HEK293 (cell line): ENCODE data around the gene LONRF2.

Experiments used
- EGR2 ChIP-seq: fragments of 450-650 bp; formaldehyde crosslinking; IDR thresholded peaks from 2 replicates; pipeline ENCODE4 v1.5.1; 2016; ENCODE audit warnings: low read depth, missing biosample characterization, missing genetic modification characterization
- HOXA7 ChIP-seq: sonication (generic); formaldehyde crosslinking; IDR thresholded peaks from 2 replicates; pipeline ENCODE4 v1.8.1; 2022; ENCODE audit warnings: missing genetic modification reagents, borderline replicate concordance
- KLF1 ChIP-seq: fragments of 450-650 bp; formaldehyde crosslinking; IDR thresholded peaks from 2 replicates; pipeline ENCODE4 v1.5.1; 2016; ENCODE audit warnings: missing biosample characterization, missing genetic modification characterization
- KLF8 ChIP-seq: fragments of 450-650 bp; formaldehyde crosslinking; IDR thresholded peaks from 2 replicates; pipeline ENCODE4 v1.5.1; 2016; ENCODE audit warnings: missing biosample characterization, missing genetic modification characterization
- PRDM2 ChIP-seq: fragments of 450-650 bp; formaldehyde crosslinking; IDR thresholded peaks from 2 replicates; pipeline ENCODE4 v1.5.1; 2016; ENCODE audit warnings: missing biosample characterization, missing genetic modification characterization, borderline replicate concordance
- SETDB1 ChIP-seq: IDR thresholded peaks from one replicate; pipeline ENCODE4 v1.6.1; 2017; ENCODE audit warnings: mild to moderate bottlenecking, low read length, moderate library complexity, mixed read lengths; ENCODE audit not compliant: insufficient read length
- SP2 ChIP-seq: fragments of 450-650 bp; formaldehyde crosslinking; IDR thresholded peaks from 2 replicates; pipeline ENCODE4 v1.5.1; 2016; ENCODE audit warnings: missing biosample characterization, missing genetic modification characterization
- YY1 ChIP-seq: fragments of 450-650 bp; formaldehyde crosslinking; IDR thresholded peaks from 2 replicates; pipeline ENCODE4 v1.5.1; 2018; ENCODE audit warnings: missing biosample characterization, missing genetic modification characterization
- ZBTB17 ChIP-seq: fragments of 450-650 bp; formaldehyde crosslinking; IDR thresholded peaks from 2 replicates; pipeline ENCODE4 v1.5.1; 2016; ENCODE audit warnings: missing biosample characterization, missing genetic modification characterization
- ZFHX2 ChIP-seq: fragments of 450-650 bp; formaldehyde crosslinking; conservative IDR thresholded peaks from 2 replicates; pipeline ENCODE4 v1.5.1; 2016; ENCODE audit warnings: missing biosample characterization, missing genetic modification characterization
- ZNF10 ChIP-seq: fragments of 450-650 bp; formaldehyde crosslinking; IDR thresholded peaks from 2 replicates; pipeline ENCODE4 v1.5.1; 2017; ENCODE audit warnings: missing biosample characterization, missing genetic modification characterization
- ZNF19 ChIP-seq: fragments of 450-650 bp; formaldehyde crosslinking; IDR thresholded peaks from 2 replicates; pipeline ENCODE4; 2016; ENCODE audit warnings: missing biosample characterization, missing genetic modification characterization, low read depth
- ZNF202 ChIP-seq: fragments of 450-650 bp; formaldehyde crosslinking; IDR thresholded peaks from 2 replicates; pipeline ENCODE4 v1.5.1; 2016; ENCODE audit warnings: missing biosample characterization, missing genetic modification characterization, borderline replicate concordance
- ZNF266 ChIP-seq: fragments of 450-650 bp; formaldehyde crosslinking; IDR thresholded peaks from 2 replicates; pipeline ENCODE4 v1.5.1; 2016; ENCODE audit warnings: missing biosample characterization, missing genetic modification characterization, low read depth
- ZNF366 ChIP-seq: fragments of 450-650 bp; formaldehyde crosslinking; conservative IDR thresholded peaks from 2 replicates; pipeline ENCODE4 v1.5.1; 2016; ENCODE audit warnings: missing biosample characterization, missing genetic modification characterization
- ZNF404 ChIP-seq: fragments of 450-650 bp; formaldehyde crosslinking; IDR thresholded peaks from 2 replicates; pipeline ENCODE4 v1.5.1; 2017; ENCODE audit warnings: missing biosample characterization, missing genetic modification characterization
- ZNF529 ChIP-seq: fragments of 450-650 bp; formaldehyde crosslinking; IDR thresholded peaks from 2 replicates; pipeline ENCODE4 v1.5.1; 2017; ENCODE audit warnings: missing genetic modification characterization, missing biosample characterization; ENCODE audit not compliant: insufficient replicate concordance
- ZNF530 ChIP-seq: fragments of 450-650 bp; formaldehyde crosslinking; IDR thresholded peaks from 2 replicates; pipeline ENCODE4 v1.5.1; 2016; ENCODE audit warnings: low read depth, missing biosample characterization, missing genetic modification characterization
- ZNF560 ChIP-seq: fragments of 450-650 bp; formaldehyde crosslinking; IDR thresholded peaks from 2 replicates; pipeline ENCODE4 v1.5.1; 2017; ENCODE audit warnings: missing biosample characterization, missing genetic modification characterization, borderline replicate concordance
- ZNF600 ChIP-seq: fragments of 450-650 bp; formaldehyde crosslinking; IDR thresholded peaks from 2 replicates; pipeline ENCODE4 v1.5.1; 2016; ENCODE audit warnings: missing biosample characterization, missing genetic modification characterization
- ZNF629 ChIP-seq: fragments of 450-650 bp; formaldehyde crosslinking; IDR thresholded peaks from 2 replicates; pipeline ENCODE4 v1.5.1; 2017; ENCODE audit warnings: missing biosample characterization, missing genetic modification characterization
- ZNF654 ChIP-seq: fragments of 450-650 bp; formaldehyde crosslinking; IDR thresholded peaks from 2 replicates; pipeline ENCODE4 v1.5.1; 2016; ENCODE audit warnings: low read depth, missing biosample characterization, missing genetic modification characterization
- ZNF660 ChIP-seq: fragments of 450-650 bp; IDR thresholded peaks from 2 replicates; pipeline ENCODE4 v1.5.1; 2018; ENCODE audit warnings: missing biosample characterization, mild to moderate bottlenecking, missing genetic modification characterization
- ZNF776 ChIP-seq: fragments of 450-650 bp; formaldehyde crosslinking; IDR thresholded peaks from 2 replicates; pipeline ENCODE4 v1.5.0; 2017; ENCODE audit warnings: missing biosample characterization, missing genetic modification characterization, borderline replicate concordance
- ZNF792 ChIP-seq: fragments of 450-650 bp; formaldehyde crosslinking; IDR thresholded peaks from 2 replicates; pipeline ENCODE4 v1.5.1; 2016; ENCODE audit warnings: missing biosample characterization, missing genetic modification characterization
- ZNF830 ChIP-seq: fragments of 450-650 bp; IDR thresholded peaks from 2 replicates; pipeline ENCODE4 v1.5.0; 2018; ENCODE audit warnings: missing biosample characterization, missing genetic modification characterization, low read depth, mild to moderate bottlenecking, moderate library complexity
- ZSCAN5A ChIP-seq: fragments of 450-650 bp; formaldehyde crosslinking; IDR thresholded peaks from 2 replicates; pipeline ENCODE4 v1.5.1; 2016; ENCODE audit warnings: missing biosample characterization, missing genetic modification characterization
- TF ChIP-seq, protein P1 (sequence below): fragments of 450-650 bp; formaldehyde crosslinking; IDR thresholded peaks from 2 replicates; pipeline ENCODE4 v1.5.1; 2017; ENCODE audit warnings: missing biosample characterization, mild to moderate bottlenecking, missing genetic modification characterization, moderate library complexity
- TF ChIP-seq, protein P2 (sequence below): sonication (generic); formaldehyde crosslinking; IDR thresholded peaks from 2 replicates; pipeline ENCODE4 v1.8.1; 2022; ENCODE audit warnings: mild to moderate bottlenecking, moderate library complexity, missing genetic modification reagents
- TF ChIP-seq, protein P3 (sequence below): fragments of 450-650 bp; formaldehyde crosslinking; IDR thresholded peaks from 2 replicates; pipeline ENCODE4 v1.5.1; 2016; ENCODE audit warnings: missing biosample characterization, missing genetic modification characterization

Gene LONRF2

GRCh38 chr2:100291152-100291970 lies 30.9 kb downstream of the LONRF2 start (continued):
- TF ChIP-seq SETDB1 (no peak), ZNF660 (tag by site-specific recombination) (peak; percentile 60; the same call in 1 of the 2 replicates), ZNF202 (no peak), ZNF366 (tag by site-specific recombination) (peak; percentile 78), ZNF19 (no peak), ZNF830 (tag by site-specific recombination) (no peak), ZNF629 (peak; percentile 77), YY1 (no peak), ZNF792 (tag by site-specific recombination) (no peak), ZFHX2 (tag by site-specific recombination) (peak; percentile 94), PRDM2 (tag by site-specific recombination) (no peak), ZNF529 (tag by site-specific recombination) (no peak), KLF1 (no peak), ZSCAN5A (tag by site-specific recombination) (no peak), ZNF266 (no peak), ZNF530 (tag by site-specific recombination) (no peak), HOXA7 (no peak), ZNF10 (tag by site-specific recombination) (no peak), ZNF404 (no peak), ZNF654 (tag by site-specific recombination) (no peak), KLF8 (tag by site-specific recombination) (no peak), SP2 (tag by site-specific recombination) (no peak), ZNF560 (tag by site-specific recombination) (no peak), ZBTB17 (tag by site-specific recombination) (peak; percentile 65), EGR2 (tag by site-specific recombination) (peak; percentile 87), ZNF776 (no peak), ZNF600 (peak; percentile 87)
- TF ChIP-seq, protein P1, sequence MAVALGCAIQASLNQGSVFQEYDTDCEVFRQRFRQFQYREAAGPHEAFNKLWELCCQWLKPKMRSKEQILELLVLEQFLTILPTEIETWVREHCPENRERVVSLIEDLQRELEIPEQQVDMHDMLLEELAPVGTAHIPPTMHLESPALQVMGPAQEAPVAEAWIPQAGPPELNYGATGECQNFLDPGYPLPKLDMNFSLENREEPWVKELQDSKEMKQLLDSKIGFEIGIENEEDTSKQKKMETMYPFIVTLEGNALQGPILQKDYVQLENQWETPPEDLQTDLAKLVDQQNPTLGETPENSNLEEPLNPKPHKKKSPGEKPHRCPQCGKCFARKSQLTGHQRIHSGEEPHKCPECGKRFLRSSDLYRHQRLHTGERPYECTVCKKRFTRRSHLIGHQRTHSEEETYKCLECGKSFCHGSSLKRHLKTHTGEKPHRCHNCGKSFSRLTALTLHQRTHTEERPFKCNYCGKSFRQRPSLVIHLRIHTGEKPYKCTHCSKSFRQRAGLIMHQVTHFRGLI (tag by site-specific recombination): no peak
- TF ChIP-seq, protein P2, sequence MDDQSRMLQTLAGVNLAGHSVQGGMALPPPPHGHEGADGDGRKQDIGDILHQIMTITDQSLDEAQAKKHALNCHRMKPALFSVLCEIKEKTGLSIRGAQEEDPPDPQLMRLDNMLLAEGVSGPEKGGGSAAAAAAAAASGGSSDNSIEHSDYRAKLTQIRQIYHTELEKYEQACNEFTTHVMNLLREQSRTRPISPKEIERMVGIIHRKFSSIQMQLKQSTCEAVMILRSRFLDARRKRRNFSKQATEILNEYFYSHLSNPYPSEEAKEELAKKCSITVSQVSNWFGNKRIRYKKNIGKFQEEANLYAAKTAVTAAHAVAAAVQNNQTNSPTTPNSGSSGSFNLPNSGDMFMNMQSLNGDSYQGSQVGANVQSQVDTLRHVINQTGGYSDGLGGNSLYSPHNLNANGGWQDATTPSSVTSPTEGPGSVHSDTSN (CRISPR knock-in tag): no peak
- TF ChIP-seq, protein P3, sequence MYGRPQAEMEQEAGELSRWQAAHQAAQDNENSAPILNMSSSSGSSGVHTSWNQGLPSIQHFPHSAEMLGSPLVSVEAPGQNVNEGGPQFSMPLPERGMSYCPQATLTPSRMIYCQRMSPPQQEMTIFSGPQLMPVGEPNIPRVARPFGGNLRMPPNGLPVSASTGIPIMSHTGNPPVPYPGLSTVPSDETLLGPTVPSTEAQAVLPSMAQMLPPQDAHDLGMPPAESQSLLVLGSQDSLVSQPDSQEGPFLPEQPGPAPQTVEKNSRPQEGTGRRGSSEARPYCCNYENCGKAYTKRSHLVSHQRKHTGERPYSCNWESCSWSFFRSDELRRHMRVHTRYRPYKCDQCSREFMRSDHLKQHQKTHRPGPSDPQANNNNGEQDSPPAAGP (tag by site-specific recombination): peak; percentile 40; the same call in 1 of the 2 replicates
